Erythroblast (primary cell): ENCODE measurements around the gene FKBP4.

ENCODE experiments used
- DNase-seq, 2 experiments: peaks; one replicate each; lab custom pipeline; 2025; lab: John Stamatoyannopoulos, UW
- GATA1 ChIP-seq: IDR thresholded peaks from 2 replicates; pipeline ENCODE4 v1.6.1; 2011; ENCODE audit warnings: low read depth, mild to moderate bottlenecking, control low read depth, low read length, moderate library complexity
- POLR2A ChIP-seq: IDR thresholded peaks from 2 replicates; pipeline ENCODE4 v1.6.1; 2011; ENCODE audit warnings: mild to moderate bottlenecking, low read length

Gene FKBP4, protein sequence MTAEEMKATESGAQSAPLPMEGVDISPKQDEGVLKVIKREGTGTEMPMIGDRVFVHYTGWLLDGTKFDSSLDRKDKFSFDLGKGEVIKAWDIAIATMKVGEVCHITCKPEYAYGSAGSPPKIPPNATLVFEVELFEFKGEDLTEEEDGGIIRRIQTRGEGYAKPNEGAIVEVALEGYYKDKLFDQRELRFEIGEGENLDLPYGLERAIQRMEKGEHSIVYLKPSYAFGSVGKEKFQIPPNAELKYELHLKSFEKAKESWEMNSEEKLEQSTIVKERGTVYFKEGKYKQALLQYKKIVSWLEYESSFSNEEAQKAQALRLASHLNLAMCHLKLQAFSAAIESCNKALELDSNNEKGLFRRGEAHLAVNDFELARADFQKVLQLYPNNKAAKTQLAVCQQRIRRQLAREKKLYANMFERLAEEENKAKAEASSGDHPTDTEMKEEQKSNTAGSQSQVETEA

DNA sequence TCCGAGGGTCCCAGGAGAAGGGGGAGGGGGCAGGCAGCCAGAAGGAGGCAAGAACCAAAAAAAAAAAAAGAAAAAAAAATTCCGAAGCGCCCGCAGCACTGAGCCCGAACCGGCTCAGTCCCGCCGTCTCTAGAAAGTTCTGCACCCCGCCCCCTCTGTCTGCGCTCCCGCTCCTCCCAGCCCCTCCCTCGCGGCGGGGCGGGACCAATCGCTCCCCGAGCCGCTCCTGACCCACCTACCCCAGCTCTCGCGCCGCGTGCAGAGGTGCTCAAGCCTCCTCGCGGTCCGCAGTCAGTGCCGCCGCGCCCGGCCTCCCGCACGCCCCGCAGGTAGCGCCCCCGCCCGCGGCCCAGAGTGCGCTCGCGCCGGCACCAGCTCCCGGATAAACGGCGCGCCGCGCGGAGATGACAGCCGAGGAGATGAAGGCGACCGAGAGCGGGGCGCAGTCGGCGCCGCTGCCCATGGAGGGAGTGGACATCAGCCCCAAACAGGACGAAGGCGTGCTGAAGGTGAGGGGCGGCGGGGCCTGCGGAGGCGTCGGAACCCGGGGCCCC lies at the start of gene FKBP4:
Gene FKBP4 (plus strand): TSS at position 235 of the 554 bp plus-strand sequence. CDS start 170 bp downstream, at position 405.
- DNase-seq = peak; percentile 91 to 94
- TF ChIP-seq GATA1 (no peak), POLR2A (peak; percentile 60)

DNA sequence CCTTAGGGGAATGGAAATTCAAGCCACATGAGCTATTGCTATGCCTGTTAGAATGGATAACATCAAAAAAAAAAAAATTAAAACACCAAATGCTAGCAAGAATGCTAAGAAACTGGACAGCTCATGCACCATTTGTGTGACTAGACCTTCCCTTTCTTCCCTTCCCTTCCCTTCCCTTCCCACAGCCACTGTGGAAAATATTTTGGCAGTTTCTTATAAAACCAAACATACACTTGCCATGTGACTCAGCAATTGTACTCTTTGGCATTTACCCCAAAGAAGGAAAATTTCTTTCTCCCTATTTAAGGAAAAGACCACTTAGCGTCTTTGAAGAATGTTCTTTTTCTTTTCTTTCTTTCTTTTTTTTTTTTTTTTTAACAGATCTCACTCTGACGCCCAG lies 49.1 kb upstream of the FKBP4 start:
- TF ChIP-seq GATA1 (no peak), POLR2A (no peak)
- no peak for DNase-seq

DNA sequence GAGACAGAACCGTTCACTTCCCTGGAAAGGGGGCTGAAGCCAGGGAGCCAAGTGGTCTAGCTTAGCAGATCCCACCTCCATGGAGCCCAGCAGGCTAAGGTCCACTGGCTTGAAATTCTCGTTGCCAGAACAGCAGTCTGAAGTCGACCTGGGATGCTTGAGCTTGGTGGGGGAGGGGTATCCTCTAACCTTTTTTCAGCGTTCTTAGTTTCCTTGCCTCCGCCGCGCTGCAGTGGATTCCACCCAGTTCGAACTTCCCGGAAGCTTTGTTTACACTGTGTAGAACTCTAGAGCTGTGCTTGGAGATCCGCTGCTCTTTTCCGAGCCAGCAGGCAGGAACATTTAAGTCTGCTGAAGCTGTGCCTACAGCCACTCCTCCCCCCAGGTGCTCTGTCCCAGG lies 45.2 kb upstream of the FKBP4 start:
- TF ChIP-seq POLR2A = no peak
- TF ChIP-seq GATA1 = no peak
- DNase-seq = no peak

DNA sequence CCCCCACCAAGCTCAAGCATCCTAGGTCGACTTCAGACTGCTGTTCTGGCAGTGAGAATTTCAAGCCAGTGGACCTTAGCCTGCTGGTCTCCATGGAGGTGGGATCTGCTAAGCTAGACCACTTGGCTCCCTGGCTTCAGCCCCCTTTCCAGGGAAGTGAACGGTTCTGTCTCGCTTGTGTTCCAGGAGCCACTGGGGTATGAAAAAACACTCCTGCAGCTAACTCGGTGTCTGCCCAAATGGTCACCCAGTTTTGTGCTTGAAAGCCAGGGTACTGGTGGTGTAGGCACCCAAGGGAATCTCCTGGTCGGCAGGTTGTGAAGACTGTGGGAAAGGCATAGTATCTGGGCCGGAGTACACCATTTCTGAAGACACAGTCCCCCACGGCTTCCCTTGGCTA lies 44.6 kb upstream of the FKBP4 start:
- no peak for DNase-seq
- TF ChIP-seq POLR2A (no peak), GATA1 (no peak)

DNA sequence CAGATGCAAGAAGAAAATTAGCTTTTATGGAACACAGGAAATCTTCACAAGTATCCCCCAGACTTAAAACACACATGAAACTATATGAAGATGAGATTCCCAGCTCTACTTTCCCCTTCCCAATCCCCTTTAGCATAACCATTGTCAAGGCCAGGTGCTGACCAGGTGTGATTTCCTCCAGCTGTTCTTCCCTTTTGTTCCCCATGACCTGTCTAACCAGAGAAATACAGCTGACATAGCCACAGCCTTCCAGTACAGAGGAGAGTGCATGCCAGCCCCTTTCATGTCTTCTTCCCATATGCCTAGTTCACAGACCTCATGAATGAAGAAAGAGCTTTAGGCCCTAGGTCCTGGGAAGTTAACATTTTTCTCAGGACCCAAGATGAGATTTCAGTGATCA lies 43.5 kb upstream of the FKBP4 start:
- DNase-seq = no peak
- TF ChIP-seq GATA1 = no peak
- no peak for TF ChIP-seq POLR2A

DNA sequence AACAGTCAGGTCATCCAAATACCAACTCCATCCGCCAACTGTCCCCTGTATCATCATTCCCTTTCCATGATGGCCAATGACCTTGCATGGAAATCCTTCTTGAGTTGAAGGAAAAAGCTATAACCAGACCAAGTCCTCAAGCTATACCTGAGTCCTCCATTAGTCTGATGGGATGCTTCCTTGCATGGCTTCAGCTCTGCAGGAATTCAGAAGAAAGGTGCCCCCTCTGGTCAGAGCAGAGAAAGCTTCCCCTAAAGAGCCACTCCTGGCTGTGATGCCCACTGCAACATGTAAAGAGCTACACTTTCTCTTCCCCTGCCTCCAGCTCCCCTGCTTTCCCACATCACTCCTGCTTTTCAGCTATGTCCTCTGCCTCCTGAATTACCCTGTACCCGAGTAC lies 43.1 kb upstream of the FKBP4 start:
- TF ChIP-seq POLR2A (no peak), GATA1 (no peak)
- no peak for DNase-seq

DNA sequence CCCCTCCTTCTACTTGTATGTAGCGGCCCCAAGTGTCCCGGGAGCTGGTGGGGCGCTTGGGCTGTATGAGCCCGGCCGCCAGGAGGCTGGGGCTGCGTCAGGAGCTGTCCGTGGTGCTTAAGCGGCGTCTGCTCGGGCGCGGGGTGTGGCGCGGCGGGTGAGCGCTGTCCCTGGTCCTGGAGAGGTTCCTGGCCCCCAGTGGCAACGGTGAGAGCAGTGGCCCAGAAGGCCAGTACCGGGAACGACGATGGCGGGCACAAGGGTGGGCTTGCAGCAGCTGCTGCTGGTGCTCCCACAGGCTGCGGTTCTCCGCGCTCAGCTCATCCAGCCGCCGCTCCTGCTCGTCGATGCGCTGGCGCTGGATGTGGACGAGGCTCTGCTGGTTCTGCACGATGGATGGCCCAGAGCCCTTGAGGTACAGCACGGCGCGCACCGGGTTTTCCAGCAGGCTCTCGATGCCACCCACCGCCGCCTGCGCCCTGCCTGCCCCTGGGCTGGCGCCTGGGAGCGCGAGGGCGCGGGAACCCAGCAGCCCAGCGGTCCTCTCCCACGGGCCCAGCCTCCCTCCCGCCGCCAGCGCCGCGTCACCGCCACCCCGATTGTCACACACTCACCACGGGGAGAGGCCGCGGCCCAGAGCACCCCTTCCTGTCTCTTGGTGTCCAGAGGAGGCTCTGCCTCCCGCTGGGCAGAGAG lies 41.9 kb upstream of the FKBP4 start:
- DNase-seq = peak; percentile 82 to 86
- TF ChIP-seq GATA1 (no peak), POLR2A (no peak)

DNA sequence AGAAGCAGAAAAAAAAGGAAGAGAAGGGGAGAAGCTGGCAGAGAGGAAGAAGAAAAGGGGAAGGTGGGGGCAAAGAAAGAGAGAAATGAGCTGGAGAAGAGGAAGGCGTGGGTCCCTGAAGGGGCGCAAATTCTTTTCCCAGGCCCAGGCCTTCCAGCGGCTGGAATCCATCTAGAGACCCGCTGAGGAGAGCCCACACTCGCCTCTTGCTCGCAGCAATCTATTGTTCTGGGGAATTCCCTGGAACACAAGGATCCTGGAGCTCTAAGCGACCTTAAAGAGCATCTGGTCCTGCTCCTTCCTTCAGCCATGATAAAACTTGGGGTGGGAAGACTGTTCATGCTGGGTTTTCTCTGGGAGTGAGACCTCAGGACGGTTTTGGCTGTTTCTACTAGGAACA lies 41.2 kb upstream of the FKBP4 start:
- TF ChIP-seq GATA1 (no peak), POLR2A (no peak)
- DNase-seq = no peak

DNA sequence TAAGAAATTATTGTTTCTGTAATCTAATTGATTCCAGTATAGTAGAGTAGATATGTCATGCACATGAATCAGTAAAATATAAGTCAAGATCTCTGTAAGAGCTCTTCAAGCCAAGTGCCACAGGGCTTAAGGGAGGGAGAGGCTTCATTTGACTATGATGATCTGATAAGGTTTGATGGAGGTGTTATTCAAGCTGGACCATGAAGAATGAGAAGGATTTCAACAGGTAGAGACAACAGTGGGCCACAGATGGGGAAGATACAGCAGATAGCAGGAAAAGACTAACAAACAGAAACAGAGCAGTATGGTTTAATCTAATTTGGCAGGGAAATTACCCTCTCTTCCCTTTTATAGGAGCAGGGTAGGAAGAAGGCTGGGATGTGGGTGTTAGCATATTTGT lies 40.6 kb upstream of the FKBP4 start:
- DNase-seq = no peak
- no peak for TF ChIP-seq POLR2A
- no peak for TF ChIP-seq GATA1

DNA sequence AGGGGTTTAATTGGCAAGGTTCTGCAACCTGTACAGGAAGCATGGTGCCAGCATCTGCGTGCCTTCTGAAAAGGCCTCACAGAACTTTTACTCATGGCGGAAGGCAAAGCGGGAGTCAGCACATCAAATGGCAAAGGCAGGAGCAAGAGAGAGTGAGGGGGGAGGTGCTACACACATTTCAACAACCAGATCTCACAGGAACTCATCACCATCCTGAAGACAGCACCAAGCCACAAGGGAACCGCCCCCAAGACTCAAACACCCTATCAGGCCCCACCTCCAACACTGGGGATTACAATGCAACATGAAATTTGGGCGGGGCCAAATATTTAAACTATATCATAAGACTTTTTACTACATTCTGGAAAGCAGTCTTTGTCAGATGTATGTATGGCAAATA lies 38.0 kb upstream of the FKBP4 start:
- TF ChIP-seq GATA1 (no peak), POLR2A (no peak)
- DNase-seq = no peak

DNA sequence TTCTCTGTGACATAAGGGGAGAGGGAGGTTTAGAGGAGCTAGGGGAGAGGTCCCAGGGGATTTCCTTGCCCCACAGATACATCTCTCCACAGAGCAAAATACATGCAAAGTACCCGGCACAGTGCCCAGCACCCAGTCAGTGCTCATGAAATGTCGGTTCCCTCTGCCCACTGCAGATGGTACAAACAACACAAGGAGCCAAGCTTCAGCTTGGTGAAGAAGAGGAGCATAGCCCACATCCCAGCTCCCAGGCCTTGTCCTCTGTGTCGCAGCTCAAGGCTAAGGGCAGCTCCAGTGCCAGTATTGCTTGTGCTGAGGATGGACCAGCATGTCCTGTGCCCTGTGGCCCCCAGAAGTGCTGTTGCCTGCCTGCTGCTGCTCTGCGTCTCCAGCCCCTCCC lies 35.0 kb upstream of the FKBP4 start:
- DNase-seq = no peak
- TF ChIP-seq POLR2A (no peak), GATA1 (no peak)

DNA sequence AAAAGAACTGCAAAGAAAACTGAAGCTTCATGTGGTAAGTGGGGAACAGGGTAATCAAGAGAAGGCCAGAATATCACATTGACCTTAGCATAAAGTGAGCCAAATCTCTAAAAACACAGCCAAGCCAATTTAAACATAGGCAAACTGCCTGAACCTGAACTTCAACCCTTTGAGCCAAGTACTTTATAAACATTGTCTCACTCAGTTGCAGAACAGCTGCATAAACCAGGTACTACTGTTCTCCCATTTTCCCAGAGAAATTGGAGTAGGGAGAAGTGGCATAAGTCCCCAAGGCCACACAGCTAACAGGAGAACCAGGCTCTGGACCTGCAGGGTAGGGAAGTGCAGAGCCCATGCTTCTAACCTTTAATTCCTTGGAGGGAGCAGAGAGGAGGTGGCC lies 30.4 kb upstream of the FKBP4 start:
- no peak for DNase-seq
- TF ChIP-seq GATA1 (no peak), POLR2A (no peak)

DNA sequence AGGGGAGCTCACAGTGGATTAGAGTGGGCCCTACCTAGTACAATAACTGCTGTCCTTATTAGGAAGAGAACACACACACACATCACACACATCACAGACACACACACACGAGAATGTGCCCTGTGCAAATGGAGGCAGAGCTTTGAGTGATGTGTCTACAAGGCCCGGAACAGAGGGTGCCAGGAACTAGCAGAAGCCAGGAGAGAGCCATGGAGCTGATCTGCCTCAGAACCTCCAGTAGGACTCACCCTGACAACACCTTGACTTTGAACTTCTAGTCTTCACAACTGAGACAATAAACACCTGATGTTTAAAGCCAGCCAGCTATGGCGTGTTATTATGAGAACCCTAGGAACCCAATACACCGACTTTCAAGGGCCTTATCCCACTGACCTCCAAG lies 29.7 kb upstream of the FKBP4 start:
- TF ChIP-seq GATA1 (no peak), POLR2A (no peak)
- no peak for DNase-seq

DNA sequence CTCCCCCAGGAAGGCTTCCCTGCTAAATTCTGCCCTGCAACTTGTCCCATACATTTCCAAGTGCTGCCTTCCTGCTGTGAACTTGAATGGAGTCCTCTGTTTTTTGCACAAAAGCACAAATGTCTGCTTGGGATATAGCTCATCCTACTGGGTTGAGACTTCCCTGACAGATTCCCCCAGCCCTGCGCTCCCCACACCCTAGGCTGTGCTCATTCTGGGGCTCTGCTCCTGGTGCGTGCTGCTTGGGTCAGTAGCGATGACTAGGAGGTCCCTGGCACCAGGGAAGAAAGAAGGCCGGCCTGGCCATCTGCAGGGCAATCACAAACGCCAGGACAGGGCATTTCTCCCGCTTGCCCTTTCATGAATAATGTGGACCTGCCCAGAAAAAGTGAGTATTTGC lies 29.2 kb upstream of the FKBP4 start:
- TF ChIP-seq POLR2A (no peak), GATA1 (no peak)
- DNase-seq = no peak
